CD4-positive, alpha-beta T cell treated with Interferon alpha-2 for 1 hour (primary cell): ENCODE results near the gene LANCL1.

Source experiments
- DNase-seq, 2 donors: peaks; one replicate each; pipeline ENCODE4 v3.0.0-alpha.2; 2020 to 2022

LANCL1 gene

DNA sequence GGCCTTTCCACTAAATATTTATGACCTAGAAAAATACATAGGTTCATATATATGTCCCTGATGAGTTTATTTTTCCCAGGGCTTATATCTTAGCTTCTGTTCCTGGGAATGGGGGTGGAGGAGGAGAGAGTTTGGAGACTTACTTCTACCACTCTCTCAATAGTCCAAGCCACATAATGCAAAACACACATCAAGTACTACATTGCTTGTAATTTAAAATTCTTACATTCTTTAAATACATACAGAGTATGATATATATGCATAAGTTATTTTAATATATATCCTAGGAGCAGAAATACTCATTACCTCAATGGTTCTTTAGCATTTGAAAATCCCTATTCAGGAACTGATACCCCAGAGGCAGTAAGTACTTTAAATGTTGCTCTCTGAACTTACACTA is 88.4 kb downstream of the LANCL1 start:
- DNase-seq = no peak

DNA sequence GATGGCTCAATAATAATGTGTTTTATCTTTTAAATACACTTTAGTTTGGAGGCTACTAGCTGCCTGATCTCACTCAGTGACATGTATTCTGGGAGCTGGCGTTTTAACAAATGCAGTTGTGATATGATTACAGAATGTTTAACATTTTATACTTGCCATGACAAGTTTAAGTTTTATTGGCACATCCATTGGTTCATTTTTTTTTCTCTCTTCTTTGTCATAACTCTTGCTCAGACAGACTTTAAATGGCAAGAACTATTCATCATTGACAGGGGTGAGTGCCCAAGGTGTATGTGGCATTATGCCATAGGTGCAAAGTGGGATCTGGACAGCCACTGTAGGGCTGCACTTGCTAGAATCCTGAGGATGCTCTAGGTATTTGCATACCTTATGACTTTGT is 89.5 kb downstream of the LANCL1 start:
- DNase-seq = no peak
